ENCODE results near the gene DGKI.

The DGKI gene

DNA sequence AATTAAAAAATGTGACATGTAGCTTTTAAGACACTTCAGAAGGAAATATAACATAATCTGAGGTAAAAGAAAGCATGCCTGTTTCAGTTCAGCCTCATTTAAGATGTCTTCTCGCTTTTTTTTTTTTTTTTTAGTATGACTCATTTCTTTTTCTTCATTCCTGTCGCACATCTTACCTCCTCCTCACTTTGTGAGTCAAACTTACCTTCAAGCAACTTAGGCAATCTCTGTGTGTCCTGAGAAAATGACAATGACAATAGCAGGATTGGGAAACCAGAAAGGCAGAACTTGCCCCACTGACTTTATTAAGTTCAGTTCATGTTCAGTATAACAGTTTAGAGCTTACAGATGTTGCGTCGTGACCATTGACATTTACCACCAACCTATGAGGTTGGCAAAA is 511.0 kb downstream of the DGKI start:
- no peak for DNase-seq (ENCODE audit: low read depth)
- H3K4me3 ChIP-seq (ENCODE audit: control insufficient read depth, low read depth, low read length): no peak overlapping the region
- TF ChIP-seq CTCF (IDR thresholded peaks at IDR 0.05; ENCODE audit: control insufficient read depth, insufficient read depth, low read depth, low read length, missing control alignments): no peak

GRCh38 chr7:137331378-137331777 is 515.4 kb downstream of the DGKI start:
- no peak for TF ChIP-seq CTCF (IDR thresholded peaks at IDR 0.05; ENCODE audit: control insufficient read depth, insufficient read depth, low read depth, low read length, missing control alignments)
- no peak overlapping the region for H3K4me3 ChIP-seq (ENCODE audit: control insufficient read depth, low read depth, low read length)
- no peak for DNase-seq (ENCODE audit: low read depth)

All from AG09309 (cell line).